Measurements from ENCODE around the gene TBCD.

The TBCD gene

DNA sequence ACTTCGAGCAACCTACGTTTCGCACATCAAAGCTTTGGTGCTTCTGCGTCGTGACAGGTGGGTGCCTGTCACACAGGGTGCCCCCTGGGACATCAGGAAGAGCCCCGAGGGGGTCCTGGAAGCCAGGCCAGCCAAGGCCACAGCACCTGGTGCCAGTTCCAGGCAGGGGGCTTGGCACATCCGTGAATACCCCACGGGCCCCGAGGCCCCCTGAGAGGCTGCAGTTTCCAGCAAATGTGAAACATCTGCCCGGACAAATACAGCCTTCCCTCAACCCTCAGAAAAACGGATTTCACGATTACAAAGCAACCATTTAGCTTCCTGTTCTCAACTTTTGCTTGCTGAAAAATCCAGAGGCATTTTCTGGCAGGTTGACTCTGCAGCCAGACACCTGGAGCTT lies 218.2 kb downstream of the TBCD start:
- no peaks in the 10 kb centered on the region for H3K9me3 ChIP-seq (ENCODE audit: insufficient read depth, low read length)
- no peaks in the 10 kb centered on the region for H3K79me2 ChIP-seq (ENCODE audit: low read length)
- peaks cover 21% of the 10 kb centered on the region for H3K4me1 ChIP-seq (ENCODE audit: low read length)
- H3K4me2 ChIP-seq (ENCODE audit: low read length), result no peak overlapping the region
- H3K9ac ChIP-seq (ENCODE audit: low read length), result no peak overlapping the region
- H2AFZ ChIP-seq (ENCODE audit: low read depth, low read length), result no peak overlapping the region
- no peak overlapping the region for H3K27ac ChIP-seq (ENCODE audit: low read length)
- no peaks in the 10 kb centered on the region for H4K20me1 ChIP-seq (ENCODE audit: insufficient read depth, low read length)
- TF ChIP-seq, protein P1, sequence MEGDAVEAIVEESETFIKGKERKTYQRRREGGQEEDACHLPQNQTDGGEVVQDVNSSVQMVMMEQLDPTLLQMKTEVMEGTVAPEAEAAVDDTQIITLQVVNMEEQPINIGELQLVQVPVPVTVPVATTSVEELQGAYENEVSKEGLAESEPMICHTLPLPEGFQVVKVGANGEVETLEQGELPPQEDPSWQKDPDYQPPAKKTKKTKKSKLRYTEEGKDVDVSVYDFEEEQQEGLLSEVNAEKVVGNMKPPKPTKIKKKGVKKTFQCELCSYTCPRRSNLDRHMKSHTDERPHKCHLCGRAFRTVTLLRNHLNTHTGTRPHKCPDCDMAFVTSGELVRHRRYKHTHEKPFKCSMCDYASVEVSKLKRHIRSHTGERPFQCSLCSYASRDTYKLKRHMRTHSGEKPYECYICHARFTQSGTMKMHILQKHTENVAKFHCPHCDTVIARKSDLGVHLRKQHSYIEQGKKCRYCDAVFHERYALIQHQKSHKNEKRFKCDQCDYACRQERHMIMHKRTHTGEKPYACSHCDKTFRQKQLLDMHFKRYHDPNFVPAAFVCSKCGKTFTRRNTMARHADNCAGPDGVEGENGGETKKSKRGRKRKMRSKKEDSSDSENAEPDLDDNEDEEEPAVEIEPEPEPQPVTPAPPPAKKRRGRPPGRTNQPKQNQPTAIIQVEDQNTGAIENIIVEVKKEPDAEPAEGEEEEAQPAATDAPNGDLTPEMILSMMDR (IDR thresholded peaks at IDR 0.05; ENCODE audit: low read depth, low read length), result no peak
- no peak for TF ChIP-seq EZH2phosphoT487 (IDR thresholded peaks at IDR 0.05; ENCODE audit: low read depth)
- no peaks in the 10 kb centered on the region for H3K27me3 ChIP-seq (ENCODE audit: low read depth, low read length)
- H3K36me3 ChIP-seq (replicated peaks; ENCODE audit: low read depth, low read length), result no peaks in the 10 kb centered on the region
- no peak overlapping the region for H3K4me3 ChIP-seq (ENCODE audit: low read length)

DNA sequence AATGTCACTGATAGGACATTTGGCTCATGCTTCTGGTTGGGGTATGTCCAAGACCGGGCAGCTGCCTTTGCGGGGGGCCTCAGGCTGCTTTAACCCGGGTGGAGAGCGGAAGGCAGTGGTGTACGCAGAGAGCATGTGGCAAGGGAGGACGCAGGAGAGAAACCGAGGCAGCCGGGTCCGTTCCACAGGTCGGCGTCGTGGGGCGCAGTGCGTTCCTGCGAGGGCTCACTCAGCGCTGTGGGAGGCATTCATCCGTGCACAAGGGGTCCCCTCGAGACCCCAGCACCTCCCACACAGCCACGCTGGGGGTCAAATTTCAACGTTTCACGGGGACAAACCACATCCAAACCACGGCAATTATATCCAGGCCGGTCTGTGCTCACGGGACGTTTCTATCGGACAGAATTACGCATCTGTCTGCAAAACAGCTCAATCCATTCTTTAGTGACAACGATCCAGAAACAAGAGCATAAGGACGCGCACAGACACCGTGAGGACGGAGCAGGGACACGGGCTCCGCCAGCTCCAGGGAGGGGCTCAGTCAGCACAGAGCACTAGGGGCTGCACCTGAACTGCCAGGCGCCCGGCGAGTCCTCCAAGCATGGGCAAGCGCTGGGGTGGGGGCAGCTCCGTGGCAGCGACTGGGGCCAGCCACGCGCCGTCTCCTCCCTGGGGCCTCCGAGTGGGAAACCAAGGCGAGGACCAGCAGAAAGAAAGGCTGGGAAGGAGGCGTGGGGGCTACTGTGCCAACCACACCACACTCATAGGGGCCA lies 219.1 kb downstream of the TBCD start:
- Histone ChIP-seq H3K4me2 (ENCODE audit: low read length) (no peak overlapping the region), H2AFZ (ENCODE audit: low read depth, low read length) (no peak overlapping the region), H4K20me1 (ENCODE audit: insufficient read depth, low read length) (no peaks in the 10 kb centered on the region), H3K4me1 (ENCODE audit: low read length) (peaks cover 21% of the 10 kb centered on the region), H3K4me3 (ENCODE audit: low read length) (no peak overlapping the region), H3K79me2 (ENCODE audit: low read length) (no peaks in the 10 kb centered on the region), H3K36me3 (replicated peaks; ENCODE audit: low read depth, low read length) (no peaks in the 10 kb centered on the region), H3K27ac (ENCODE audit: low read length) (no peak overlapping the region), H3K9me3 (ENCODE audit: insufficient read depth, low read length) (no peaks in the 10 kb centered on the region), H3K9ac (ENCODE audit: low read length) (no peak overlapping the region), H3K27me3 (ENCODE audit: low read depth, low read length) (no peaks in the 10 kb centered on the region)
- TF ChIP-seq, protein P1 (IDR thresholded peaks at IDR 0.05; ENCODE audit: low read depth, low read length), result no peak
- TF ChIP-seq EZH2phosphoT487 (IDR thresholded peaks at IDR 0.05; ENCODE audit: low read depth), result no peak

DNA sequence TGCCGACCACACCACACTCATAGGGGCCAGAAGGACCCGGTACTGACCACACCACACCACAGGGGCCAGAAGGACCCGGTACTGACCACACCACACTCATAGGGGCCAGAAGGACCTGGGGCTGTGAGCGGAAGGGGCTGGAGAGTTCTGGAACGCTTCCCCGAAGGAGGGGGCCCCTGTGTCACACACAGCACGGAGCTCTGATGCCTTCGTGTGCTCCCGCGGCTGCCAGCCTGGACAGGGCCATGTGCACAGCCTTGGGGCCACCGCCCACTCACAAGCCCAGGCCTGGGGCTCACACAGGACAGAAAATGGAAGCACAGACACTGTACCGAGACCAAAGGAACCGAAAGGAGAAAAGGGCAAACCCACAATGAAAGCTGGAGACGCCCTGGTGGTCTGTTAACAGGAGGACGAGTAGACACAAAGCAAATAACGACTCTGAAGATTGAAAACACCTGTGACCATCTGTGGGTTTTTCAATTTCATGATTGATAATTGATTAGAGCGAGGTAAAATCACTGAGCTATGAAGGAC lies 221.0 kb downstream of the TBCD start:
- Histone ChIP-seq H2AFZ (ENCODE audit: low read depth, low read length) (no peak overlapping the region), H3K27ac (ENCODE audit: low read length) (no peak overlapping the region), H3K9me3 (ENCODE audit: insufficient read depth, low read length) (no peaks in the 10 kb centered on the region), H3K36me3 (replicated peaks; ENCODE audit: low read depth, low read length) (no peaks in the 10 kb centered on the region), H4K20me1 (ENCODE audit: insufficient read depth, low read length) (no peaks in the 10 kb centered on the region), H3K4me1 (ENCODE audit: low read length) (peaks cover 9% of the 10 kb centered on the region), H3K27me3 (ENCODE audit: low read depth, low read length) (no peaks in the 10 kb centered on the region), H3K4me3 (ENCODE audit: low read length) (peak overlapping the region; percentile 28), H3K79me2 (ENCODE audit: low read length) (no peaks in the 10 kb centered on the region), H3K9ac (ENCODE audit: low read length) (peak overlapping the region; percentile 2; the same call in 1 of the 2 replicates), H3K4me2 (ENCODE audit: low read length) (peak overlapping the region; percentile 48)
- no peak for TF ChIP-seq EZH2phosphoT487 (IDR thresholded peaks at IDR 0.05; ENCODE audit: low read depth)
- TF ChIP-seq, protein P1 (IDR thresholded peaks at IDR 0.05; ENCODE audit: low read depth, low read length), result no peak

DNA sequence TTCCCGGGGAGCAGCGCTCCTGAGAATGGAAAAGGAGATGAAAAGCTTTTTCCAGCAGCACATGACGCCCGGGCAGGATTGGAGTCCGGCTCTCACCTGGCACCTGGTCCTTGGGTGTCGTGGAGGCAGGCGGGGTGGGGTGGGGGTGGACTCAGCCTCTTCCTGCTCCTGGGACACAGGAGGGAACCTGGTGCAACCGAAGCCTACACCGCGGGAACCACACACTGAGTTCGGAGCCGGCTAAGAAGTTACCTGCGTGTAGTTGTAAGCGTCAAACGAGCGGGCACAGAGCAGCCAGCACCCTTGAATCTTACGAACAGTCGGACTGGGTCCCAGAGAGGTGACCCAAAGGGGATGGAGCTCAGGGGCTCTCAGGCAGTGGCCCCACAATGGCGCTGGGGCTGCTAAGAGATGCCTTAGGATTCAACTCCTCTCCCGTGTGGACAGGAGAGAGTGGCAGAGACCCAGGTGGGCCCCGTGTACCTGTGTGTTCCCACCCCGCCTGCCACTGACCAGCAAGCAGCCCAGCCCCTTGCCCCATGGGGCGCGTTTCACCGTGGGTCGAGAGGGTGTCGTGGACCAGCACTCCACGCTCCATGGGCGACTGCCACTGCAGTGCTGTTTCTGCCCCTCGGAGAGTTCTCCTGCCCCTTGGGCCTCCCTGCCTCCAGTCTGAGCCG lies 221.7 kb downstream of the TBCD start:
- Histone ChIP-seq H3K79me2 (ENCODE audit: low read length) (no peaks in the 10 kb centered on the region), H2AFZ (ENCODE audit: low read depth, low read length) (no peak overlapping the region), H3K4me3 (ENCODE audit: low read length) (peak overlapping the region; percentile 28; the same call in 1 of the 2 replicates), H3K4me2 (ENCODE audit: low read length) (peak overlapping the region; percentile 48), H3K27me3 (ENCODE audit: low read depth, low read length) (no peaks in the 10 kb centered on the region), H3K9ac (ENCODE audit: low read length) (no peak overlapping the region), H3K36me3 (replicated peaks; ENCODE audit: low read depth, low read length) (no peaks in the 10 kb centered on the region), H3K9me3 (ENCODE audit: insufficient read depth, low read length) (no peaks in the 10 kb centered on the region), H3K27ac (ENCODE audit: low read length) (no peak overlapping the region), H3K4me1 (ENCODE audit: low read length) (peaks cover 10% of the 10 kb centered on the region), H4K20me1 (ENCODE audit: insufficient read depth, low read length) (no peaks in the 10 kb centered on the region)
- TF ChIP-seq, protein P1 (IDR thresholded peaks at IDR 0.05; ENCODE audit: low read depth, low read length), result no peak
- TF ChIP-seq EZH2phosphoT487 (IDR thresholded peaks at IDR 0.05; ENCODE audit: low read depth), result no peak

Measured in OCI-LY3 (cell line).